Measurements from ENCODE around the gene CLEC6A. TPM values are rescaled to one million over a fixed set of nuclear protein-coding genes. Genes with fewer than 3 reads are reported as not detected.
A peak's percentile ranks its signal among the peaks of the same experiment; 100 is the strongest.
"Not testable (repeated sequence)": the region's sequence is repeated elsewhere in the genome, so short reads cannot be mapped to it uniquely, and the experiment has no call there.

The CLEC6A gene
- total RNA-seq, 1 donor from 2014 or later: not detected

DNA sequence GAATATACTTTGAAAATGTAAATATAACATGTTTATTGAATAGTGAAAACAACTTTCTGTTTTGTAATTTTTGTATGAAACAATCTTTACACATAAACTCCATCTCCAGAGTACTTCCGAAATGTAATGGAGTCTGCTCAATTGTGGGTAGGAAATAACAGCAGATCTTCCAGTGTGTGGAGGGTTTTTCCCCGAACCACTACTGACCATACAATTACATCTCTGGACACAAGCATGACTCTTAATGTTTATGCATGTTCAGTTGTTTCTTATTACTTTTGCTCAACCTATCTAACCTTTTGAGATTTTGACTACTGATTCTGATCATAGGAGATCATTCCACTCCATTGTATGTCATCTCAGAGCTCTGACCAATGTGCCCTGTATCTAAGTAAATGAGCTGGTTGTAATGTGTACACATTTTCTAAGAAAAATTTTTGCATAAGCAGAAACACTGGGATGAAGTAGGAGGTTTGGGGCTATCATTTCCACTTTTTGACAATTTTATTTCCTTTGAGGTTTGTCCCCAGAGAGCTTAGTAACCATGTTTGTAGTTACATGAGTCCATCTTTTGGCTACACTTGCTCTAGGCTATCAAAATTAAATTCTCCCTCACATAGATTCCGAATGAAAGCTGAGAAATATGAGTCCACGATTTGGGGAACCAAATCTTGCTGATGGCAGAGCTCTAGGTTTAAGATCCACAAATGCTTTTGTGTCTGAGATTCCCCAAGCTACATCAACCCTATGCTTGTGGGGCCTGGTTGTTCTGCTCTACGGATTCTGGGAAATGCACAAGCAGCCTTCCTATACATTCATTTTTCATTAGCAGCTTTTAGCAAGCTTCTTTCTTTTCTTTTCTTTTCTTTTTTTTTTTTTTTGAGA is 36.1 kb downstream of the CLEC6A start:
- no peak for ATAC-seq

DNA sequence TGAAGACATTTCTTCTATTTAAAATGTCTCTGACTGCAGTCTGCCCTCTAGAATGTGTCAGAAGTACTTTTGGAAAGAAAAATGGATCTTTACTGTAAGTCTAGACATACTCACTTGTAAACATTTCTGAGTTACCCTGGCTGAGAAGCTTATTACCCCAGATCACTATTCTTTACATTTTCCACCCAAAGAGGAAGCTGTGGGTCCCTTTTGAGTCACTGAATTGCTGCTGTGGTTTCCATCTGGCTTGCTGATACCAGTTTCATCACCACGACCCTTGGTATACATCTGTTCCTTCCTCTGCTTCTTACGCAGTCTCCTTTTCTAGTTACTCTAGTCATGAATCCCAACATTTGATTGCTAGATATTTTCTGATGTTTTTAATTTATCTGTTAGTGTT is 37.3 kb downstream of the CLEC6A start:
- peak; percentile 56 for ATAC-seq

More for the DNA sequence above, 36.1 kb downstream of the CLEC6A start:
- no peak for DNase-seq
- intact Hi-C loops (cut with micrococcal nuclease): no loop called here

DNA sequence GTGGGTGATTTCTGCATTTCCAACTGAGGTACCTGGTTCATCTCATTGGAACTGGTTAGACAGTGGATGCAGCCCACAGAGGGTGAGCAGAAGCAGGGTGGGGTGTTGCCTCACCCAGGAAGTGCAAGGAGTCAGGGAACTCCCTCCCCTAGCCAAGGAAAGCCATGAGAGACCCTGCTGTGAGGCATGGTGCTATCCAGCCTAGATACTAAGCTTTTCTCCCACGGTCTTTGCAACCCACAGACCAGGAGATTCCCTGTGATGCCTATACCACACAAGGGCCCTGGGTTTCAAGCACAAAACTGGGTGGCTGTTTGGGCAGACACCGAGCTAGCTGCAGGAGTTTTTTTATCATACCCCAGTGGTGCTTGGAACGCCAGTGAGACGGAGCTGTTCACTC is 39.9 kb downstream of the CLEC6A start:
- intact Hi-C loops (cut with micrococcal nuclease); ATAC-seq; DNase-seq: not testable (repeated sequence)

More for the DNA sequence above, 37.3 kb downstream of the CLEC6A start:
- no peak for DNase-seq
- intact Hi-C loops (cut with micrococcal nuclease): no loop called here

DNA sequence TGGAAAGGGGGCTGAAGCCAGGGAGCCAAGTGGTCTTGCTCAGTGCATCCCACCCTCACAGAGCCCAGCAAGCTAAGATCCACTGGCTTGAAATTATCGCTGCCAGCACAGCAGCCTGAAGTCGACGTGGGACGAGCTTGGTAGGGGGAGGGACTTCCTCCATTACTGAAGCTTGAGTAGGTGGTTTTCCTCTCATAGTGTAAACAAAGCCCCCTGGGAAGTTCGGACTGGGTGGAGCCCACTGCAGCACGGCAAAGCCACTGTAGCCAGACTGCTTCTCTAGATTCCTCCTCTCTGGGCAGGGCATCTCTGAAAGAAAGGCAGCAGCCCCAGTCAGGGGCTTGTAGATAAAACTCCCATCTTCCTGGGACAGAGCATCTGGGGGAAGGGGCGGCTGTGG is 40.3 kb downstream of the CLEC6A start:
- intact Hi-C loops (cut with micrococcal nuclease); DNase-seq: not testable (repeated sequence)

DNA sequence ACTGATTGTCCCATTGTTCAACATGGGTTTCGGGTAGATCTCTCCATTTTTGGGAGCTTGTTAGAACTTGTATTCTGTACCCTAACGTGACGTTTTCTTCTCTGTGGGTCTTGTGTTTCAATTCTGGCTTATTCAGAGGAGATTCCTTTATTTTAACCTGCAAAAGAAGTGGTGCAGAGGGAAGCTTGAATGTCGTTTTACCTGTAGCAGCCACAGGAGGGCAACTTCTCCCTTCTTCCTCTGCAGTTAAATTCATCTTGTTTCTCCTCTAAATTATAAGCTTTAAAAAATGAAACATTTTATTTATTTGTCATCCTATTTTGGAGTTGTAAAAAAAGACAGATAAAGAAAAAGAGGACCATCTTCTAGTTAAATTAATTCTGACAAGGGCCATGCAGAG is 43.9 kb downstream of the CLEC6A start:
- no peak for DNase-seq
- ATAC-seq: no peak
- intact Hi-C loops (cut with micrococcal nuclease): no loop called here

More for the DNA sequence above, 40.3 kb downstream of the CLEC6A start:
- ATAC-seq: not testable (repeated sequence)

DNA sequence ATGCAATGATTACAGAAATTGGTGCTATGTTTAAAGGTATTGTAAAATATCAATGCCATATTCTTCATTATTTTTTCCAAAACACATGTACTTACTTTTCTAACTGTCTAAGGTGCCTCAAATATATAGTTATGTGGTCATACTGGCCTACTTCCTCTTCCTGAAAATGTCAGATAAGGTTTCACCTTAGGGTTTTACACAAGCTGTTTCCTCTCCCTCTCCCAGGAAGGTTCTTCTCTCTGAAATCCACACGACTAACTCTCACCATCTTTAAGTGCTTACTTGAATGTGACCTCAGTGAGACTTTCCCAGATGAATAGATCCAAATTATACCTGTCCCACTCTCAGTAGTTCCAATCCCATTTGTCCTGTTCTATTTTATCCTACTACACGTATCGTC is 46.0 kb downstream of the CLEC6A start:
- ATAC-seq (no peak), DNase-seq (no peak)
- intact Hi-C loops (cut with micrococcal nuclease): no loop called here

DNA sequence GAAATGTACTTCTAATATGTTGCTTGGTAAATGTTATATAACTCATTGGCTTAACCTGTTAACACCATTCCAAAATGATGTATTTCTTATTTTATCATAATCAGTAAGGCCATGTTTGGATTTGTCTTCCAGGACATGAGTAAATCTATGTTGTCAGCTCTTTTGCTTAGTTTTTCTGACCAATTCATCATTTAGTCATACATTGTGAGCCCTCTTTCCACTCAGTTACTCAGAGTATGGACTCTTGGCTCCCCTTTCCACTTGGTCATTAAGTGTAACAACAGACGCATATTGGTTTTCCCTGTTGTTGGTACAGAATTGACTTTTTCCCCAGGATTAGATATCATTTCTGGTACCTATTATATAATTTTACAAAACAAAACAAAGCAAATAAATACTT is 48.6 kb downstream of the CLEC6A start:
- intact Hi-C loops (cut with micrococcal nuclease): no loop called here
- ATAC-seq: no peak
- no peak for DNase-seq

DNA sequence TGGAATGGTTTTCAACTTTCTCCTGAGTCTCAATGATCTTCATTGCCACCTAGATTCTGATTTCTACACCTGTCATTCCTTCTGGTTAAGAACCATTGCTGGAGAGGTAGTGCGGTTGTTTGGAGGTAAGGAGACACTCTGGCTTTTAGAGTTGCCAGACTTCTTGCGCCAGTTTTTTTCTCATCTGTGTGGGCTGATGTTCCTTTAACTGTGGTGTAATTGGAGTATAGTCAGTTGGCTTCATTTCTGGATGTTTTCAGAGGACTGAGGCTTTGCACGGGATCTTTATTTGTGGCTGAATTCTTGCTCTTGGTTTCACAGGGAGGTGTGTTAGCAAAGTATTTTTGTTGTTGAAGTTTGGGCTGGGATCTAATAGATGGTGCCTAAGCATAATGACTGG is 51.8 kb downstream of the CLEC6A start:
- ATAC-seq: no peak
- DNase-seq: no peak
- intact Hi-C loops (cut with micrococcal nuclease): no loop called here

DNA sequence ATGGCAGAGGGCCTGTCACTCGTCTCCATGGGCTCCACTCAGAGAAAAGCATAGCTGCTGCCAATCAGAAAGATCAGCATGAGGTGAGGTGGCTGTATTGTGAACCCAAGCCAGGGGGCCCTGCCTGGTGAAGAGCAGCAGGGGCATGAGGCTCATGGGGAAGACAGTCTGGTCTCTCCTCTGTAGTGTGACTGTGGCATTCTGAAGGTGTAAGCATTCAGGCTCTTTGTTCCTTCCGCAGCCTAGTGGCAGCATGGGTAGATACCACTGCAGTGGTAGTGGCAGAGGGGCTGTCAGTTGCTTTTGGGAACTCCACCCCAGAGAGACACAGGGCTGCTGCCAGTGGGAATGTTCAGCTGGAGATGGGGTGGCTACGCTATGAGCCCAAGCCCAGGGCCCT is 52.5 kb downstream of the CLEC6A start:
- DNase-seq: no peak
- intact Hi-C loops (cut with micrococcal nuclease): no loop called here
- no peak for ATAC-seq

DNA sequence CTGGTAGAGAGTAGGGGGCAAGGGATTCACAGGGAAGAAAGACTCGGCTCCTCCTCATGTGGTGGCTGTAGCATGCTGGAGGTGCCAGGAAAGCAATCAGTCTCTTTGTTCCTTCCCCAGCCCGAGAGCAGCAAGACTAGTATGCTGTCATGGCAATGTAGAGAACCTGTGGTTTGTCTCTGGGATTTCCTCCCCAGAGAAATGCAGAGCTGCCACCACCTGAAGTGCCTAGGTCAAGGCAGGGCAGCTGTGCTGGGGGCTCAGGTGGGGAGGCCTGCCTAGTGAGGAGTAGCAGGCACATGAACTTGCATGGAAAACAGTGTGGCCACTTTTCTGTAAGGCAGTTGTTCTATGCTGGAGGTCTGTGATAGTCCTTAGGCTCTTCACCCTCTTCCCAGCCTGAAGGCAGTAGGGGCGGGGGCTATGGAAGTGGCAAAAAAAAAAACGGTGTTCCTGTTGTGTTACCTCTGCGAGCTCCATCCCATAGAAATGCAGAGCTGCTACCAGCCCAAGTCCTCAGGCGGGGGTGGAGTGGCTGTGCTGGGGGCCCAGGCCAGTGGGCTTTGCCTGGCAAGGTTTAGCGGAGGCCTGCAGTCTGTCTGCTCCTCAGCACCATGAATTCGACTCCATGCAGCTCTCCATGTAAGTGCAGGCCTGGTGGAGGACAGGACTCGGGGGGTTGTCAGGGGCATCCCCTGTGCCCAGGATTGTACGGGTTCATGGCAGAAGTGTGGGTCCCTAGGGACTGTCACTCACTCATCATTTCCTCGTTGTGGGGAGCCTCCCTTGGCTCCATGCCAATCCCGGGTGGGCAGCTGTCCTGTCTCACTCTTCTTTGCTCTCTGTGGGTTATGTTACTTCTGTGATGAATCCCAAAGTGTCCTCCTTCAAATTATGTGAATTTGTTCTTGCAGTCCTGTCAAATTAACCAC is 53.4 kb downstream of the CLEC6A start:
- intact Hi-C loops (cut with micrococcal nuclease): no loop called here
- ATAC-seq (no peak), DNase-seq (no peak)

DNA sequence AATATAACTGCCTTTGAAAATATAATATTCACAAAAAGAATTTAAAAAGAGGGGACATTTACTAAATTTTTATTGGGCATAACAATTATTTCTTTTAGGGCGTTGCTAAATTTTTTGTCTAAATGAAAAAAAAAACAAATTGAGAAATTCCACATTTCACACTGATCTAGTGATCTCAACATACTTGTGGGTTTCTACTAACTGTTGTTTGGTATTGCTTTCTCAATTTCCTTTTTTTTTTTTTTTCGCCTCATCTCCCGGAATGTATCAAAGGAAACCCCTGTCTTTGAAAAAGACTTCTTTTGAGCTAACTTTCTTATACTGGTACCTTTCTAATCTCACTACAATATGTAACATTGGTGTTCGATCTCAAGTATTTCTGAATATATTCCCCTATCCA is 57.5 kb downstream of the CLEC6A start, which contains the start of gene CLEC4D:
Gene CLEC4D (plus strand): TSS at position 248 of the 400 bp plus-strand sequence. CDS start 230 bp downstream, outside the sequence.
- ATAC-seq: no peak
- no peak for DNase-seq
- intact Hi-C loops (cut with micrococcal nuclease): no loop called here

DNA sequence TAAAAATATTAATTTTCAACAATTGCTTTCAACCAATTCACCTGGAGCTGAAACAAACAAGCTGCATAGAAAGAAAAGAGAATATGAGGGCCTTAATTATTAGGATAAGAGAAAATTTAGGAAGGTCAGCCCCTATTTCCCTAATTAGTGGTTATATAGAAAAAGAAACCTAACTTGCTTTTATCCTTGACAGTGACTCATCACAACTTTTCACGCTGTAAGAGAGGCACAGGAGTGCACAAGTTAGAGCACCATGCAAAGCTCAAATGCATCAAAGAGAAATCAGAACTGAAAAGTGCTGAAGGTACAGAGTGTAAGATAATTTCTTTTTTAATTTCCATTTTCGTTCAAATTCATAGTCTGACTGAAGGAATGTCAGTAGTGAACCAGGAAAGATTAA is 62.2 kb downstream of the CLEC6A start:
- DNase-seq: no peak
- ATAC-seq: no peak
- intact Hi-C loops (cut with micrococcal nuclease): no loop called here

DNA sequence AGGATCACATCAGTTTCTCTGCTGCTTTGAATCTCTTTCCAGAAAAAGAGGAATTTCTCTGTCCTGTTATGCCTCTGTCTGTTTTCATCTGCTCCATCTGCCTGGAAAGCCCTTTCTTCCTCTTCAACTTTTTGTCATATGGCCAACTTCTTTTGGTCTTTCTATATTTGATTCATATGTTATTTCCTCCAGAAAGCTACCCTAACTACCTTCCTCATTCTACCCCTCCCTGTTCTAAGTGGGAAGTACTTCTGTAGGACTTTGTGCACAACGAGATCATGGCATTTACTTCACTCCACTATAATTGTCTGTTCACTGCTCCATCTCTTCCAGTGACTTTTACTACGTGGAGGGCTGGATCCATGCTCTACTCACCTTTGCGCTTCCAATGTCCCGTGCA is 63.4 kb downstream of the CLEC6A start:
- ATAC-seq (peak; percentile 47), DNase-seq (no peak)
- intact Hi-C loops (cut with micrococcal nuclease): no loop called here

DNA sequence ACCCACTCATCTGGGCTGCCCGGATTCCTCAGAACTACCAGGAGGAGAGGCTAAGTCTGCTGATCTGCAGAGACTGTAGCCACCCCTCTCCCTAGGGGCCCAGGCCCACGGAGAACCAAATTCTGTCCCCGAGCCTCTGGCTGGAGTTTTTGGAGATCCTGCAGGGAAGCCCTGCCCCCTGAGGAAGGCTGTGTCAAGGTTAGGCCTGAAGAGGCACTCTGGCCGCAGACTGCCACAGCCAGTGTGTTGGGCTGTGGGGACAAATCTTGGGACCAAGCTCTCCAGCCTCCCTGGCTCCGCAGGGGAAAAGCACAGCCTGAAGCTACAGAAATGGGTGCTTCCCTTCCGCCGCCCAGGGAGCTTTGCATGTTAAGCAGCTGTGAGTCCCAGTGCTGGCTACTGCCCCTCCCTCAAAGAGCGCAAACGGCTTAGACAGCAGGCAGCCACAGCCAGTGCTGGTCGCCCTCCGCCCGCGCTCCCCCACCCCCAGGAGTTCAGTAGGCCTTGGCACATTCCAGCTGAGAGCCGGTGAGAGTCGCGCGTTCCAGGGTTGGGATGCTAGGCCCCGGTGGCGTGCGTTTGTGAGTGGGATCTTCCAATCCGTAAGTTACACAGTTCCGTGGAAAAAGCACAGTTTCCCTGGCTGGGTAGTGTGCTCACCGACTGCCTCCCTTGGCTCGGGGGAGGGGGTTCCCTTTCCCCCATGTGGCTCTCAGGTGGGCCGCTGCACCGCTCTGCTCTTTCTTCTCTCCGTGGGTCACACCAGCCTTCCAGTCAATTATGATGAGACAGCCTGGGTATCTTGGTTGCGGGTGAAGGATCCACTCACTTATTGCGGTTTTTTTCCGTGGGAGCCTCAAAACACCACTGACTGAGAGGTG is 71.7 kb downstream of the CLEC6A start:
- no peak for DNase-seq
- intact Hi-C loops (cut with micrococcal nuclease): no loop called here
- no peak for ATAC-seq

Other genes starting within 250 kb of the CLEC6A start
- gene FAM90A1, start 228.3 kb upstream of the CLEC6A start, total RNA-seq: not detected
- not detected for gene CLEC4D, start 57.5 kb downstream of the CLEC6A start, total RNA-seq
- 2.5 TPM for gene CLEC4E, start 84.9 kb downstream of the CLEC6A start, total RNA-seq
- gene AICDA, start 156.9 kb downstream of the CLEC6A start, total RNA-seq: not detected
- 29.1 TPM for gene MFAP5, start 206.9 kb downstream of the CLEC6A start, total RNA-seq
- gene RIMKLB, start 242.0 kb downstream of the CLEC6A start, total RNA-seq: 9.7 TPM

All from left ventricle myocardium superior (tissue), 1 donor.